HG03175 (cell line): ENCODE measurements around the gene PREB.

Source experiments
- ATAC-seq: cut with Tn5 transposase; IDR thresholded peaks from one replicate; pipeline ENCODE4 v1.9.1; 2021; ENCODE audit warnings: mild to moderate bottlenecking, moderate library complexity; ENCODE audit not compliant: unreplicated experiment

Gene PREB

DNA sequence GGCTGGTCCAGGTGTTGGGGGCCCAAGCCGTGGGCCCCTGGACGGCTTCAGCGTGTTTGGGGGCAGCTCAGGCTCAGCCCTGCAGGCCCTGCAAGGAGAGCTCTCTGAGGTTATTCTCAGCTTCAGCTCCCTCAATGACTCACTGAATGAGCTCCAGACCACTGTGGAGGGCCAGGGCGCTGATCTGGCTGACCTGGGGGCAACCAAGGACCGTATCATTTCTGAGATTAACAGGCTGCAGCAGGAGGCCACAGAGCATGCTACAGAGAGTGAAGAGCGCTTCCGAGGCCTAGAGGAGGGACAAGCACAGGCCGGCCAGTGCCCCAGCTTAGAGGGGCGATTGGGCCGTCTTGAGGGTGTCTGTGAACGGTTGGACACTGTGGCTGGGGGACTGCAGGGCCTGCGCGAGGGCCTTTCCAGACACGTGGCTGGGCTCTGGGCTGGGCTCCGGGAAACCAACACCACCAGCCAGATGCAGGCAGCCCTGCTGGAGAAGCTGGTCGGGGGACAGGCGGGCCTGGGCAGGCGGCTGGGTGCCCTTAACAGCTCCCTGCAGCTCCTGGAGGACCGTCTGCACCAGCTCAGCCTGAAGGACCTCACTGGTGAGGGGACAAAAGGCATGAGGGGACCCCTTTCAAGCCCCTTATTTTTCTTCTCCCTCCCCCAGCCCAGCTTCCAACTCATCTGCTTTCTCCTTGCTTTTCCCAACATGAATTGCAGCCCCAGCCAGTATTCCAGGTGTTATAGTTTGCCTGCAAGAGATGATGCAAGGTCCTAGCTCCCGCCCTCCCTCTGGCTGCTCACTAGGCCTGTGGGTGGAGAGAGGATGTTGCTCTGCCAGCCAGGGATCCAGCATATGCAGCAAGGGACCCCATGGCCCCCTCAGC, 50.8 kb downstream of the PREB start:
- no peak for ATAC-seq

GRCh38 chr2:27082773-27083409, 51.5 kb downstream of the PREB start:
- no peak for ATAC-seq

GRCh38 chr2:27081984-27082772, 52.3 kb downstream of the PREB start:
- no peak for ATAC-seq
